Cardiac muscle cell (in vitro differentiated cells and primary cell): ENCODE data around the gene ENOSF1. TPM values are rescaled to one million over a fixed set of nuclear protein-coding genes. Genes with fewer than 3 reads are reported as not detected.
A peak's percentile ranks its signal among the peaks of the same experiment; 100 is the strongest.

Source experiments
- DNase-seq, 2 donors: peaks; one replicate each; pipeline versions ENCODE4 v3.0.0 to v3.0.0-alpha.2; 2010 to 2017; ENCODE audit warnings: low read depth in 1 of 2, low spot score in 1 of 2
- H3K27ac ChIP-seq: fragments of 200-600 bp; sonication (generic); 2 replicates; pipeline ENCODE4 v1.5.1; 2016
- H3K27me3 ChIP-seq: fragments of 200-600 bp; sonication (generic); 2 replicates; pipeline ENCODE4 v1.6.0; 2016; ENCODE audit warnings: control low read depth
- H3K36me3 ChIP-seq: fragments of 200-600 bp; sonication (generic); 2 replicates; pipeline ENCODE4 v1.5.1; 2016; ENCODE audit warnings: control low read depth
- H3K4me1 ChIP-seq: fragments of 200-600 bp; sonication (generic); 2 replicates; pipeline ENCODE4 v1.8.1; 2017; ENCODE audit warnings: low read depth, mild to moderate bottlenecking, mixed run types
- H3K4me3 ChIP-seq: fragments of 200-600 bp; sonication (generic); 2 replicates; pipeline ENCODE4 v1.5.1; 2016; ENCODE audit warnings: mild to moderate bottlenecking
- H3K9me3 ChIP-seq: fragments of 200-600 bp; sonication (generic); 2 replicates; pipeline ENCODE4 v1.5.1; 2017; ENCODE audit warnings: low read depth, mild to moderate bottlenecking, control low read depth
- polyA plus RNA-seq: library from polyadenylated mRNA; unstranded; fragments of >200 nt; fragmentation: Nextera tagmentation; extraction: Ambion mirVana; gene quantifications from 2 replicates; pipeline ENCODE4 v1.2.1, GENCODE V29; 2016
- total RNA-seq: library from RNA; depleted of rRNA; stranded (reverse); fragments of >200 nt; gene quantifications from 2 replicates; pipeline ENCODE4 v1.2.3, GENCODE V29; 2016
- TF ChIP-seq, protein P1 (sequence below): IDR thresholded peaks from 2 replicates; pipeline ENCODE4 v1.5.1; 2012; ENCODE audit warnings: low read depth, mild to moderate bottlenecking, low read length

Gene ENOSF1
- total and polyA plus RNA-seq, 2 experiments from 2014 or later, result 66.7 to 72.0 TPM

- H3K9me3 ChIP-seq, result no peaks in the 10 kb centered on the region
- no peaks in the 10 kb centered on the region for H3K36me3 ChIP-seq
- H3K27ac ChIP-seq, result no peak overlapping the region
- H3K4me1 ChIP-seq, result peaks cover 5% of the 10 kb centered on the region
- peak overlapping the region; percentile 78 for H3K4me3 ChIP-seq
- H3K27me3 ChIP-seq, result no peaks in the 10 kb centered on the region
- DNase-seq, result peak; percentile 46 to 95
- TF ChIP-seq, protein P1, sequence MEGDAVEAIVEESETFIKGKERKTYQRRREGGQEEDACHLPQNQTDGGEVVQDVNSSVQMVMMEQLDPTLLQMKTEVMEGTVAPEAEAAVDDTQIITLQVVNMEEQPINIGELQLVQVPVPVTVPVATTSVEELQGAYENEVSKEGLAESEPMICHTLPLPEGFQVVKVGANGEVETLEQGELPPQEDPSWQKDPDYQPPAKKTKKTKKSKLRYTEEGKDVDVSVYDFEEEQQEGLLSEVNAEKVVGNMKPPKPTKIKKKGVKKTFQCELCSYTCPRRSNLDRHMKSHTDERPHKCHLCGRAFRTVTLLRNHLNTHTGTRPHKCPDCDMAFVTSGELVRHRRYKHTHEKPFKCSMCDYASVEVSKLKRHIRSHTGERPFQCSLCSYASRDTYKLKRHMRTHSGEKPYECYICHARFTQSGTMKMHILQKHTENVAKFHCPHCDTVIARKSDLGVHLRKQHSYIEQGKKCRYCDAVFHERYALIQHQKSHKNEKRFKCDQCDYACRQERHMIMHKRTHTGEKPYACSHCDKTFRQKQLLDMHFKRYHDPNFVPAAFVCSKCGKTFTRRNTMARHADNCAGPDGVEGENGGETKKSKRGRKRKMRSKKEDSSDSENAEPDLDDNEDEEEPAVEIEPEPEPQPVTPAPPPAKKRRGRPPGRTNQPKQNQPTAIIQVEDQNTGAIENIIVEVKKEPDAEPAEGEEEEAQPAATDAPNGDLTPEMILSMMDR, result no peak
Measured at GRCh38 chr18:711657-712400, 601 bp downstream of the ENOSF1 start.

- Histone ChIP-seq H3K36me3 (no peaks in the 10 kb centered on the region), H3K27me3 (no peaks in the 10 kb centered on the region), H3K4me3 (peak overlapping the region; percentile 78), H3K4me1 (peaks cover 5% of the 10 kb centered on the region), H3K9me3 (no peaks in the 10 kb centered on the region), H3K27ac (no peak overlapping the region)
- DNase-seq, result no peak
- TF ChIP-seq, protein P1, result no peak
Measured at GRCh38 chr18:711310-711656, 1.1 kb downstream of the ENOSF1 start.

DNA sequence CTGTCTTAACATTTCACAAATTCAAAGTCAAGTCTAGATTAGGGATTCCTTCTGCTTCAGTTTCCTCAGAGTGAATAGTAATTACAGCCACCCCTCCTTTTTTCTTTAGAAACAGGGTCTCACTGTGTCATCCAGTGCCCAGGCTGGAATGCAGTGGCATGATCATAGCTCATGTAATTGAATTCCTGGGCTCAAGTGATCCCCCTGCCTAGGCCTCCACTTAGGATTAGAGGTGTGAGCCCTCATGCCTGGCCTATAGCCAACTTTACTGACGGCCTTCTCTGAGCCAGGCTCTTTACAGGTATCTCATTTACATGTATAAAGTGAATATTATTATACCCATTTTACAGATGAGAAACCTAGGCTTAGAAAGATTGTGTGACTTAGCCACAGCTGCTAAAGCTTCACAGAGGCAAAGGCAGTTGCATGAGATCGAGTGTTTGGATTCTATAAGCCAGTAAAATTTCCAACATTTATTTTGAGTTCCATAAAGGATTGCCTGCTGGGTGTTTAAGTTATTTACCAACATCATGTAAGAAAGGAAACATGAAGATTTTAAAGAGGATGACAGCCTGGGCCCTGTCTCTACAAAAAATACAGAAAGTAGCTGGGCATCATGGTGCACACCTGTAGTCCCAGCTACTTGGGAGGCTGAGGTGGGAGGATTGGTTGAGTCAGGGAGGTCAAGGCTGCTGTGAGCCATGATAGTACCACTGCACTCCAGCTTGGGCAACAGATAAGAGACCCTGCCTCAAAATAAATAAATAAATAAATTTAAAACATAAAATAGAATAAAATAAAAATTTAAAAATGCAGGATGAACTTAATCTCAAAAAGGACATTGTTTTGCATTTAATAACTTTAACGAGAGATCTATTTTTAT is 1.8 kb downstream of the ENOSF1 start:
- Histone ChIP-seq H3K36me3 (no peaks in the 10 kb centered on the region), H3K27ac (peak overlapping the region; percentile 25), H3K9me3 (no peaks in the 10 kb centered on the region), H3K4me1 (peaks cover 5% of the 10 kb centered on the region), H3K4me3 (peak overlapping the region; percentile 78), H3K27me3 (no peaks in the 10 kb centered on the region)
- TF ChIP-seq, protein P1, result no peak
- peak in 1 of 2 donors; percentile 62 for DNase-seq

DNA sequence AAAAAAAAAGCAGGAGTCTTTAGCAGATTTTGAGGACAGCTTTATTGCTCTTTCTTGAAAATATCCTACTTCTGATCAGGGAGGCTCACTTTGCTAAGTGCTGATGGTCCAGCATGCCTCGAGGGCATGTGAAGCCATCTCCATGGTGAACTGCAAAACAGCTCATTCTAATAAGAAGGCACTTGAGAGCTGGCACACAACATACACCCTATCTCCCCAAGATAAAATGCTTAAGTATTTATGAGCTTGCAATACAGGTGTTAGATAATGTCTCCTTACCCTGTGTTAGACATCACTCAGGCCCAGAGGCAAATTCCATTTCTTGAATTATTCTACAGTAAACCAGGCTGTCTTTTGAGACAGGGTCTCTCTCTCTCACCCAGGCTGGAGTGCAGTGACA is 2.7 kb downstream of the ENOSF1 start:
- Histone ChIP-seq H3K4me1 (peaks cover 5% of the 10 kb centered on the region), H3K4me3 (no peak overlapping the region), H3K27me3 (no peaks in the 10 kb centered on the region), H3K27ac (peak overlapping the region; percentile 25), H3K9me3 (no peaks in the 10 kb centered on the region), H3K36me3 (peaks cover 4% of the 10 kb centered on the region)
- TF ChIP-seq, protein P1, result no peak
- no peak for DNase-seq

DNA sequence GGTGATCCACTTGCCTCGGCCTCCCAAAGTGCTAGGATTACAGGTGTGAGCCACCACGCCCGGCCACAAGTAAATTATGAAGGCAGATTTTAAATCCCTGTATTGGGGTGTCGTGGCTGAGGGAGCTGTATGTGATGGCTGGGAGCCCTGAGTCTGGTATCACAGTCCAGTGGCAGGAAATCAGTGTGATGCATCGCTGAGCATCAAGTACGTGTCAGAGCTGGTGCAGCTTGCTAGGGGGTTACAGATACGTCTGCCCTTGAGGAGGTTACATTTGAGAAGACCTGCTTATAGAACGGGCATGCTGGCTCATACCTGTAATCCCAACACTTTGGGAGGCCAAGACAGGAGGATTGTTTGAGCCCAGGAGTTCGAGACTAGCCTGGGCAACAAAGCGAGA is 4.3 kb downstream of the ENOSF1 start:
- Histone ChIP-seq H3K36me3 (peaks cover 4% of the 10 kb centered on the region), H3K27ac (no peak overlapping the region), H3K4me1 (peaks cover 5% of the 10 kb centered on the region), H3K27me3 (no peaks in the 10 kb centered on the region), H3K9me3 (no peaks in the 10 kb centered on the region), H3K4me3 (no peak overlapping the region)
- DNase-seq, result no peak
- TF ChIP-seq, protein P1, result no peak
